ENCODE measurements around the gene FSTL5.

- TF ChIP-seq CTCF (IDR thresholded peaks at IDR 0.05; ENCODE audit: low read depth, low read length, poor library complexity, severe bottlenecking) = no peak
- no peak for TF ChIP-seq EZH2phosphoT487 (IDR thresholded peaks at IDR 0.05; ENCODE audit: borderline replicate concordance, low read length)
Observed at GRCh38 chr4:161583549-161583948, 580.3 kb downstream of the FSTL5 start.

Data from DOHH2 (cell line).